ENCODE data around the gene NKX1-1. TPM values are rescaled to one million over a fixed set of nuclear protein-coding genes. Genes with fewer than 3 reads are reported as not detected.

Gene NKX1-1
- total and polyA plus RNA-seq, 2 of the 8 experiments (the other 6 are each of a cell fraction or from before 2014, with no cell fraction given), result not detected

- H3K27me3 ChIP-seq (replicated peaks in 1 of 4; ENCODE audit: control insufficient read depth in 3 of 4, extremely low read depth in 1 of 4, insufficient read depth in 3 of 4, low read length in 3 of 4), result no peaks in the 10 kb centered on the region
- no peak overlapping the region for H3K4me2 ChIP-seq (ENCODE audit: insufficient read depth in 1 of 2, low read depth in 2 of 2, low read length in 2 of 2)
- POLR2A ChIA-PET (ENCODE audit: partially characterized antibody), result interaction anchor here (1.5 to 1.9 kb wide), 2 partner anchors 8 to 10 kb away, joined by 3 to 7 read pairs; no protein-coding TSS in a partner anchor
- H2BK120ac ChIP-seq (replicated peaks; ENCODE audit: low read depth, low read length), result no peak overlapping the region
- H3K23ac ChIP-seq (ENCODE audit: insufficient read length), result no peak overlapping the region
- H3K4ac ChIP-seq (replicated peaks; ENCODE audit: insufficient read length, low read depth, low read length), result no peak overlapping the region
- no peak overlapping the region for H4K5ac ChIP-seq (ENCODE audit: insufficient read length, low read depth, low read length)
- no peak overlapping the region for H3K14ac ChIP-seq (ENCODE audit: insufficient read length)
- TF ChIP-seq HDAC6 (IDR thresholded peaks at IDR 0.05; ENCODE audit: low read depth, low read length), result no peak
- TF ChIP-seq JUND (IDR thresholded peaks at IDR 0.05; ENCODE audit: low read length), result no peak
- TF ChIP-seq CBX5 (IDR thresholded peaks at IDR 0.05; ENCODE audit: low read depth, low read length), result no peak
- no peak for TF ChIP-seq SIN3A (conservative IDR thresholded peaks at IDR 0.05 in 1 of 2, IDR thresholded peaks at IDR 0.05 in 1 of 2; ENCODE audit: low read depth in 1 of 2, low read length in 2 of 2)
- TF ChIP-seq TAF7 (optimal IDR thresholded peaks at IDR 0.05; ENCODE audit: borderline replicate concordance, low read depth, low read length), result no peak
- TF ChIP-seq ZNF274 (IDR thresholded peaks at IDR 0.05; ENCODE audit: borderline replicate concordance, extremely low read depth, low read length), result no peak
- H3K4me1 ChIP-seq (replicated peaks in 1 of 4; ENCODE audit: control insufficient read depth in 3 of 4, insufficient read depth in 4 of 4, low read length in 3 of 4), result no peaks in the 10 kb centered on the region; a peak in 1 of 7 replicates
- no peak overlapping the region for H2BK5ac ChIP-seq (ENCODE audit: low read depth, low read length)
- no peak overlapping the region for H2BK20ac ChIP-seq (ENCODE audit: low read length)
- H3K79me1 ChIP-seq (ENCODE audit: low read depth, low read length), result no peaks in the 10 kb centered on the region
- H3K79me2 ChIP-seq (ENCODE audit: control insufficient read depth in 1 of 2, insufficient read depth in 2 of 2, low read length in 2 of 2), result no peaks in the 10 kb centered on the region
- H3K18ac ChIP-seq (ENCODE audit: extremely low read depth, low read length), result no peak overlapping the region
- H2BK12ac ChIP-seq (ENCODE audit: low read depth, low read length), result no peak overlapping the region
- H4K8ac ChIP-seq (ENCODE audit: extremely low read depth, insufficient read depth, low read length), result no peak overlapping the region
- FAIRE-seq (no peak), DNase-seq (ENCODE audit: low read depth in 1 of 2, low spot score in 2 of 2) (no peak)
- WGBS, 2 experiments (ENCODE audit: extremely low coverage in 1 of 2, insufficient coverage in 1 of 2, insufficient read length in 1 of 2, insufficient replicate concordance in 2 of 2, low coverage in 1 of 2, low lambda C conversion rate in 2 of 2, missing lambda C conversion rate in 1 of 2), result 86% methylated on average over 20 of the region's 23 CpGs; no CpG with 5 or more reads in 1 of the 2 experiments
- H3K27ac ChIP-seq (ENCODE audit: low read depth, low read length), result no peak overlapping the region
- H3K4me3 ChIP-seq (ENCODE audit: extremely low read depth in 1 of 4, insufficient read depth in 2 of 4, low read depth in 3 of 4, low read length in 4 of 4), result no peak overlapping the region
- H2BK15ac ChIP-seq (ENCODE audit: low read length), result no peak overlapping the region
- H3K9me3 ChIP-seq (ENCODE audit: insufficient read depth in 2 of 2, low read depth in 1 of 2, low read length in 1 of 2), result no peaks in the 10 kb centered on the region
- H4K91ac ChIP-seq (replicated peaks; ENCODE audit: insufficient read length, low read length), result no peak overlapping the region
- no peak overlapping the region for H2AK5ac ChIP-seq (ENCODE audit: low read depth, low read length)
- no peak overlapping the region for H2AFZ ChIP-seq (ENCODE audit: low read length)
- peaks cover 0 to 6% of the 10 kb centered on the region in 2 experiments for H4K20me1 ChIP-seq (replicated peaks in 1 of 2; ENCODE audit: control insufficient read depth in 1 of 2, insufficient read depth in 2 of 2, low read length in 2 of 2)
- H3K9ac ChIP-seq (replicated peaks in 1 of 4; ENCODE audit: extremely low read depth in 1 of 4, low read depth in 3 of 4, low read length in 3 of 4), result no peak overlapping the region
- H3K23me2 ChIP-seq (ENCODE audit: low read depth, low read length), result no peaks in the 10 kb centered on the region
- peaks cover 0 to 2% (median 0%) of the 10 kb centered on the region in 4 experiments; a peak in 1 of 8 replicates for H3K36me3 ChIP-seq (ENCODE audit: control insufficient read depth in 2 of 4, insufficient read depth in 4 of 4, low read length in 3 of 4)
- H3K56ac ChIP-seq (replicated peaks; ENCODE audit: insufficient read length, low read depth, low read length), result no peak overlapping the region
- CTCF ChIA-PET (ENCODE audit: partially characterized antibody), result interaction anchor here (1.0 to 3.0 kb wide), 7 partner anchors 10 to 253 kb away, joined by 3 to 15 read pairs (median 7); no protein-coding TSS in a partner anchor
These were observed 29.8 kb downstream of the NKX1-1 start for GRCh38 chr4:1376391-1376840.

All from H1 (cell line).